IPS-NIHi7 (cell line): Measurements from ENCODE around the gene PDE4B.
"Not testable (repeated sequence)": the region's sequence is repeated elsewhere in the genome, so short reads cannot be mapped to it uniquely, and the experiment has no call there.

Experiments
- DNase-seq: peaks from one replicate; pipeline ENCODE4 v3.0.0; 2012; ENCODE audit warnings: mixed read lengths; ENCODE audit errors: extremely low spot score

Gene PDE4B

GRCh38 chr1:65992831-65993271 lies 200.2 kb downstream of the PDE4B start:
- DNase-seq: no peak

DNA sequence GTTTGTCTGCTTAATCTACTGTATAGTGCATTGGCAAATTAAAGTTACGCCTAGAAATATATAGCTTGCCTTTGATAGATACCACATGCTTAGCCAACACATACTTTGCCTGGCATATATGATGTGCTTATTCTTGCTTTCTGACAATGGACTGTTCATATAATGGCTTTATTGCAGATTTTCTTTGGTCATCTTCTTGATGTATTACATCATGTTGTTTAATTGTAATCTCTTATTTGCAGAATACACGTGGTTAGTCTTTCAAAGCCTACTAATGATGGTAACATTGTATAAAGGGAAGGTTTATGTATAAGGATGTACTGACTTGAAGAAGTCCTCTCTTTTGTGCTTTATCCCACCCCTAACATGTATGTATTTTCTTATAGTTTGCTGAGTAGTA lies 201.5 kb downstream of the PDE4B start:
- DNase-seq: no peak

GRCh38 chr1:65995336-65995735 lies 202.6 kb downstream of the PDE4B start:
- no peak for DNase-seq

DNA sequence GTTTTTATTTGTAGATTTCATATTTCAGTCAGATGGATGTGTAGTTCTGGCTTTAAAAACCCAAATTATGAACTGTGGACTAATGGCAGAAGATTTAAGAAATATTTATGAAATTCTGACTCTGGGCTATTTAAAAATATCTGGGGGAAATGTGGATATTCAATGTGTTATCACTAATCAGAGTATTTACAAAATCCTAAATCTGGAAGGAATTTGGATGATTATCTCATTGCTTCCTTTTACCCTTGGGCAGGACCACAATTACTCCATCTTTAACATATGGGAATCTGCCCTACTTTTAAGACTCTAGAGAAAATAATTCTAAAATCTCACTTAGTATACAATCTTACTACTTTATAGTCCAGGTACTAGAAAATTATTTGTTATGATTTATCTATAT lies 203.2 kb downstream of the PDE4B start:
- no peak for DNase-seq

GRCh38 chr1:65997693-65998092 lies 205.0 kb downstream of the PDE4B start:
- DNase-seq: no peak

GRCh38 chr1:65998763-65999583 lies 206.3 kb downstream of the PDE4B start:
- no peak for DNase-seq

DNA sequence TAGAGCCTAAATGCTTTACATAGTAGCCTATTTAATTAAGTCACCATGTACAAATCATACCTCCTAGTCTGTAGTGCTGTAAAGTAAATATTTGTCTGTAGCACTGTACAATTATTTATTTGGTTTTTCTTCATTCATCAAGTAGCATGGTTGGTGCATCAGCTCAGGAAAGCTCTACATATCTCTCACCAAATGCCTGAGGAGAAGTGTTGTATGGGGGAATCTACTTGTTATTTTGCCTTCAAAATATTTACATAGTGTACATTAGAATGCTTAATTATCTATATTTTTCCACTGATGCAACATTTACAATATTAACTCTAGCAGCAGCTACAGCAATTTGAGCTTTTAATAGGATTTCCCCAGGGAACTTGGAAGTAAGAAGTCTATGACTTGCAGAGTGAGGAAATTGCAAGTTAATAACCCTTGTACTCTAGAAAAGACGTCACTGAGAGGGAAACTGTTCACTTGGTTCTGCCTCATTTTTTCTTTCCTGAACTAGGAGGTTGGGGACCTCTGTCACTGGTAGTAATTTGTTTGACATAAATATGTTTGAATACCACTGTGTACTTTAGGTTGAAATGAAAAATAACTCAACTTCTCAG lies 207.4 kb downstream of the PDE4B start:
- no peak for DNase-seq

- no peak for DNase-seq
Measured at GRCh38 chr1:66003690-66004089, 211.0 kb downstream of the PDE4B start.

DNA sequence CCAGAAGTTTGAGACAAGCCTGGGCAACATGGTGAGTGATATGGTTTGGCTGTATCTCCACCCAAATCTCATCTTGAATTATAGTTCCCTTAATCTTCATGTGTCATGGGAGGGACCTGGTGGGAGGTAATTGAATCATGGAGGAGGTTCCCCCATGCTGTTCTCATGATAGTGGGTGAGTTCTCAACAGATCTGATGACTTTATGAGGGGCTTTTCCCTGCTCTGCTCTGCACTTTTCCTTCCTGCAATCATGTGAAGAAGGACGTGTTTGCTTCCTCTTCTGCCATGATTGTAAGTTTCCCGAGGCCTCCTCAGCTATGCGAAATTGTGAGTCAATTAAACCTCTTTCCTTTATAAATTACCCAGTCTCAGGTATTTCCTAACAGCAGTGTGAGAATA lies 213.8 kb downstream of the PDE4B start:
- DNase-seq: not testable (repeated sequence)

DNA sequence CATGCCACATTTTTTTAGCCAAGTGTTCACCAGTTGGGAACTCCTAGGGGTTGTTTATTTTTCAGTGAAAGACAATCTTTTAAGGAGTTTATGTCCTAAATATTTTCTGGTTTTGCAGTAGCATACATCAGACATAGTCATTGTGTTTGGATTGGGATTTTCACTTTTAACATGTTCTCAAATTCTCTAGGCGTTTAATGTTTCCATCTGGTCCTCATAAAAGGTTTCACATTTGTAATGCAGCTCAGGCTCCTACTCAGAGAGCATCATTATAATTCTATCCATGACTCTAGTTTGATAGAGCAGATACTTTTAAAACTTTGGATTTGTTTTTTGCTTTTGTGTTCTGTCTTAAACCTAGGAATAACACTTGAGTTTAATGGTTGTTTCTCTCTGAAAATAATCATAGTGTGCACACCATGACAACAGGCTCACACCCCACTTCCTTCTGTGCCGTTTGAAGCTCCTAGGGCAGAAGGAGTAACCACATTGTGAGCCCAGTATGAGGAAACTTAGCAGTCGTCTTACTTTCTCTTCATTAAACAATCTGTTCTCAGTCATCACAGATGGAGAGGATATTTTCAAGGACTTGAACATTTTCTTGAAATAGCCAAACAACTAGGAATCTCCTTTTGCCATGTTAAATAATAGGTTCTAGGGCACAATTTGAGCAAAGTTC lies 219.6 kb downstream of the PDE4B start:
- DNase-seq: no peak

- no peak for DNase-seq
Measured at GRCh38 chr1:66013371-66013770, 220.7 kb downstream of the PDE4B start.

GRCh38 chr1:66022904-66023620 lies 230.4 kb downstream of the PDE4B start:
- DNase-seq: peak; percentile 38

- DNase-seq: no peak
Measured at GRCh38 chr1:66025188-66025587, 232.5 kb downstream of the PDE4B start.

- DNase-seq: no peak
Measured at GRCh38 chr1:66028035-66028434, 235.3 kb downstream of the PDE4B start.

GRCh38 chr1:66033781-66034180 lies 241.1 kb downstream of the PDE4B start:
- no peak for DNase-seq

- no peak for DNase-seq
Measured at GRCh38 chr1:66035616-66036245, 243.0 kb downstream of the PDE4B start.

DNA sequence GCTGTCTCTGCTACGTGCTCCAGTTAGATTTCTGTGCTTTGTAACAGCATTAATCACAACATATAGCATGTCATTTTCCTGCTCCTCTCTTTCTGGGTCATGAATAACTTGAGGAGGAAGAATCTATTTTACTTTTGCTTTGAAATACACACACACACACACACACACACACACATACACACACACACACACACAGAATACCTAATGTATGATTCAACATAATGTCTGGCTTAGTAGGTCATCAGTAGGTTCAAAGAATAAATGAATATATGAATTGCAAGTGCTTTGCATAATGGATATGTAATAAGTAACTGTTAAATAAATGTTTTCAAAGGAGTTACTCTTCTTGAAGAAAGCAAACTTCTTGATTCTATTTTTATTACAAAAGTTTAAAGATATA lies 249.0 kb downstream of the PDE4B start:
- DNase-seq: no peak

DNA sequence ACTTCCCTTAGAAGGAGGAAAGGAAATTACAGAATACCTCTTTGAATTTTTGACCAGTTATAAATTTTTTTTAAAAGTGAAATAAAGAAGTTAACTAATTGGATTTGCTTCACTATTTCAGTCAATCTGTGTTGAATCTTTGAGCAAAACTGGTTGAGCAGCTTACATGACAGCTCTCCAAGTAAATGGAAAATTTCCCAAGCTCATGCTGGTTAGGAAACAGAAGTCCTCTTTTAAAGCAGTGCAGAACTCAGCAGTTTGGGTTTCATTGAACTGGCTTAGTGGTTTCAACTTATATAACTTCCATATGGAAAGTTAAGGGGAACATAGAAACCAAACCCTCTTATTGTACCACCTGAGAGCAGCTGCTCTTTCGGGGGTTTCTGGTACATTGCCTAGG lies 250.5 kb downstream of the PDE4B start:
- no peak for DNase-seq

DNA sequence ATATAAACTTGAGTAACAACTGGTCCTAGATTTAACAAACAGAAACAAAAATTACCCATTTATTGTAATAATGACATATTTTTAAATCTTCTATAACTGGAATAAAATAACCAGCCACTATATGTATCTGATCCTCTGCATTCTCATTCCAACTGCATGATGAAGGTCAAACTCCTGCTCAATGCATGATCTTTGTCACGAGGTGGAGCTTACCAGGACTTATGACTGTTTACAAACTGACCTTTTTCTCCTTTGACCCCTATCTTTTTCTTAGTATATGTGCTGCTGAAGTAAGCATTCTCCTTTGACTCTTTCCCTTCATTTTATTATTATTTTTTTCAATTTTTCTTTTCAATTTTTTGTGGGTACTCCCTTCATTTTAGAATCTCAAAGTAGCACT lies 252.2 kb downstream of the PDE4B start:
- DNase-seq: no peak

- no peak for DNase-seq
Measured at GRCh38 chr1:66046415-66046814, 253.7 kb downstream of the PDE4B start.

DNA sequence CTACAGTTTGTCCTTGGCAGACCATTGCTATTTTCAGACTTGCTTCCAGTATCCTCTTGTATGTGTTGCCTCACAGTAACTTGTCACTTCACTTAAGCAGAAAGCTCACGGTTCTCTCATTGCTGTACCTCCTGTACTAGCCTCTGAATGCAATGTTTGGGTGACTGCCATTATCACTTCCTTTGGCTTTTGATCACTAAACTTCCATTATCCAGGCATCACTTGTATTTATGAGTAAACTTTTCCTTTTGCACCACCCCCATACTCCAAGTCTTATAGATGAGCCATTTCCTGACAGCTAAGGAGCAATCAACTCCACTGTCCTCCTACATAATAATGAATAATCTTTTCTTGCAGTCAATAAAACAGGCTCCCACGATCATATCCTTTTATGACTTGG lies 255.3 kb downstream of the PDE4B start:
- no peak for DNase-seq

- no peak for DNase-seq
Measured at GRCh38 chr1:66050123-66050522, 257.4 kb downstream of the PDE4B start.
